GM19328 (cell line): ENCODE data around the gene UBAC1.
"Not testable (repeated sequence)": the region's sequence is repeated elsewhere in the genome, so short reads cannot be mapped to it uniquely, and the experiment has no call there.

Experiments used
- ATAC-seq: cut with Tn5 transposase; IDR thresholded peaks from one replicate; pipeline ENCODE4 v1.9.1; 2021; ENCODE audit warnings: mild to moderate bottlenecking, moderate library complexity; ENCODE audit not compliant: unreplicated experiment

The UBAC1 gene

DNA sequence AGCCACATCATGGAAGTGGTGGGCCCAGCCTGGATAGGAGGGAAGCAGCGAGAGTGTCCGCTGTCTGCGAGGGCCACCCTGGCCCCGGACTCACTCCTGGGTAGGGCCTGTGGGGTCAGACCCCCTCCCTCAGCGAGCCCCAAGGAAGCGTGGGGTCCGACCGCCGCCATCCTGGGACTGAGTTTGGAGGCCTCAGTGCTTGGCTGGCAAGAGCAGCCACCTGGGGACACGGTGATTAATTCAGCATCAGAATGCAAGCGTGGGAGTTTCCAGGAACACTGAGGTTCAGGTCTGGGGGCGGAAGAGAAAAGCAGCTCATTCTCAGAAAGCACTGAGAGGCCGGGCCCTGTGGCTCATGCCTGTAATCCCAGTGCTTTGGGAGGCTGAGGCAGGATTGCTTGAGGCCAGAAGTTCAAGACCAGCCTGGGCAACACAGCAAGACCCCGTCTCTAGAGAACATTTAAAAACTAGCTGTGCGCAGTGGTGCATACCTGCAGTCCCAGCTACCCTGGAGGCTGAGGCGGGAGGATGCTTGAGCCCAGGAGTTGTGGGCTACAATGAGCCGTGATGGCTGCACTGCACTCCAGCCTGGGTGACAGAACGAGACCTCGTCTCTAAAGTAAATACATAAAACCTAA lies 35.6 kb downstream of the UBAC1 start:
- no peak for ATAC-seq

DNA sequence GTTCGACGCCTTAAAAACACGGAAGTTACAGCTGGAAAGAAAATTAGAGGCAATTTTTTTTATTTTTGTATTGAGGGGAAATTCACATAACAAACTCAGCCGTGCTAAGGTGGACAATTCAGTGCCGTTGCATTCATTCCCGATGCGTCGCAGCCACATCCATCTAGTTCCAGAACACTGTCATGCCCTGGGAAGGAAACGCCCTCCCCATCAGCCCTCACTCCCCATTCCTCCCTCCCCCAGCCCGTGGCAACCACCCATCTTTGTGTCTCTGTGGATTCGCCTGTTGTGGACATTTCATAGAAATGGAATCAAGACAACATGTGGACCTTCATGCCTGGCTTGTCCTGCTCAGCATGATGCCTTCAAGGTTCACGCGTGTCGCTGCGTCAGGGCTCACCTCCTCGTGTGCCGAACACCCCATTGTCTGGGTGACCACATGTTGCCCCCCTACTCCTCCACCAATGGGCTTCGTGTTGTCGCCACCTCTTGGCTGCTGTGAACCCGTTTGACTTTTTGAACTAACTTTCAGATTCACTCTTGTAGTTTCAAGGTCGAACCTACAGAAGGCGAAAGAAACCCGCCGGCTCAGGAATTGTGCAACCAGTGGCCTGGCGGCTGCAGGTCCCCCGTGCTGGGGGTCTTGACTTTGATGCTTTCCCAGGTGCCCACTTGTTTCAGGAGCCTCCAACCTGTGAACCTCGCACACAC lies 36.4 kb downstream of the UBAC1 start:
- no peak for ATAC-seq

DNA sequence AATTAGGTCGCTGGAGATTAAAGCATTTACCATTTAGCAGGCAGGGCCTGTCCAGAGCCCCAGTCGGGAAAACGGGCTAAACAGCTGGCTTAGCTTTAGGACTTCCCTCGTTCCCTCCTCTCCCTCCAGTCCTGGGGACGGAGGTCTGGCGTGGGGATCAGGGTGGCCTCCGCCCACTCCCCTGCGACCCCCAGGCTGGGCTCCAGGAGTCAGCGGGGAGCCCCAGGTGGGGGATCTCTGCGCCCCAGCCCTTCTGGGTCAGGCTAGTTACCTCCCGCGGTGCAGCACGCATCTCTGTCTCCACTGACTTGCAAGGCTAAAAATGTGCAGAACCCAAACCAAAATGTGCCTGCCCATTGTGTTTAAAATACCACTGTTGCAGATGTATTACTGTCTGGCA lies 37.7 kb downstream of the UBAC1 start:
- ATAC-seq = no peak

DNA sequence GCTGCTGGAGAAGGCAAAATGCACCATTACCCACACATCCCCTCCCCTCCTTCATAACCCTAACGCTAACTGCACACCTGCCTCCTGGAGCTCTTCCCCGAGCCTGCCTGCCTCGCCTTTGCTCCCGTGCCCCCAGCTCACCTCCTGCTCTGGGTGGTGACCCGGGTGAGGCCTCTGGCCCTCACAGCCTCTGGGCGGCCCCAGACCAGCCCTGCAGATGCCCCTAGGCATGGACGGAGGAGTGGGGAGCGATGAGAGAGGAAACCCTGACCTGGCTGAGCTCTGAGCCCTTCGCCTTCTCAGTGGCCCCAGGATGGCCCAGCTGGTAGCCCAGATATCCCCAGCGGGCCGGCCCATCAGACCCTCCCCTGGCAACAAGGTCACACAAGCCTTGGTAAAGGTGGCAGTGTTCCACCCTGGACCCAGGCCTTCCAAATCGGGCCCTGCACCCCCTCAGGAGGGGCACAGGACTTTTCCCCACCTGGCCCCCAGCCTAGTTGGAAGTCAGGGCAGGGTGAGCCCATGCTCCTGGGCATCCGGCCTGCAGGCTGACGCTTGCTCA lies 39.3 kb downstream of the UBAC1 start:
- ATAC-seq = no peak

DNA sequence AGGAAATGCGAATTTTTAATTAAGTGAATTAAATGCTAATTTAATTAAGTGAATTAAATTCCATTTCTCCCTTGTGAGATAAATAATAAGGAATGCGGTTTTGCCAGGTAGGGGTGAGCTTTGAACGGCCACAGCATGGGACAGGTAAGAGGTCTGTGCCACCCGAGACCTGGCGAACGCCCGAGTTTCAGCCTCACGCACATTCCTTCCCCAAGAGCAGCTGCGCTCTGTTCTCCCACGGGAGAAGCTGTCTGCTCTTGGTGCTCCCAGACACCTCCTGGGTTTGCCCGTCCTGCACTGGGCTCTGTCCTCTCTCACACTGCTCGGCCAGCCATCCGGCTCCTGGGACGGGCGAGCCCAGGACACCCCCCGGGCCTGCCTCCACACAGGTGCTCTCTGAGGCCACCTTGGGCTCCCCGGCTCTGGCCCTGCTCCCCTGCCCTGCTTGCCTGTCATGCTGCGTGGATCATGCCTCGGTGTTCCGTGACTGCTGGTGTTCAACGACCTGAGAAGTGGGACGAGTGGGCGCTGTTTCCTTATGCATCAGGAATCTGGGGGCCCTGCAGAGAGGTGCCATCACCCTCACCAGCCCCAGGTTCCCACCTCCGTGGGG lies 40.1 kb downstream of the UBAC1 start:
- ATAC-seq = no peak

DNA sequence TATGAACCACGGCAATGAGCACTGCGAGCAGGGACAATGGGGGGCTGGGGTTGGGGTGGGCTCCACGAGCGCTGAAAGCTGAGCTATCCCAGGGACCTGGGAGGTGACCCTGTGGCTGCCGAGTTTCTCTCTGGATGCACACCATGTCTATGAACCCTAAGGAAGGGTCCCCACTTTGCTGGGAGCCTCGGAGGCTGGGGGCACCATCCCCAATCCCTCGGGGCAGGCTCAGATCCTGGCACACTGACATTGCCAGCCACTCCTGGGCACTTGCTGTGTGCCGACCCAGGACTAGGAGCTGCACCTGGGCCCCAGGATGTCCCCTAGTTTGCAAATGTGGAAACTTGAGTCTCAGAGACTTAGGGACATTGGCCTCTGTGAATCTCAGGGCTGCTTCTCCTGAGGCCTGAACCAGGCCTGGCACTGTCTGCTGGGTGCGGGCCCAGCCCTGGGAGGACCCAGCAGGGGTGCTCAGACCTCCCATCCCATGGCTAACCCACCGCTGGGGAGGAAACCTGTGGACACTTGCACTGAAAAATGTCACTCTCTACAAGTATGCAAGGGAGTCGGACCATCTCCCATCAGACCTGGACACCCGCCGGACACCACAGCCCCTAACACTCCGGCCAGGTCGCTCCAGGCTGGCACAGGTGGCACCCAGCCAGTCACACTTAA lies 40.8 kb downstream of the UBAC1 start:
- ATAC-seq = no peak

DNA sequence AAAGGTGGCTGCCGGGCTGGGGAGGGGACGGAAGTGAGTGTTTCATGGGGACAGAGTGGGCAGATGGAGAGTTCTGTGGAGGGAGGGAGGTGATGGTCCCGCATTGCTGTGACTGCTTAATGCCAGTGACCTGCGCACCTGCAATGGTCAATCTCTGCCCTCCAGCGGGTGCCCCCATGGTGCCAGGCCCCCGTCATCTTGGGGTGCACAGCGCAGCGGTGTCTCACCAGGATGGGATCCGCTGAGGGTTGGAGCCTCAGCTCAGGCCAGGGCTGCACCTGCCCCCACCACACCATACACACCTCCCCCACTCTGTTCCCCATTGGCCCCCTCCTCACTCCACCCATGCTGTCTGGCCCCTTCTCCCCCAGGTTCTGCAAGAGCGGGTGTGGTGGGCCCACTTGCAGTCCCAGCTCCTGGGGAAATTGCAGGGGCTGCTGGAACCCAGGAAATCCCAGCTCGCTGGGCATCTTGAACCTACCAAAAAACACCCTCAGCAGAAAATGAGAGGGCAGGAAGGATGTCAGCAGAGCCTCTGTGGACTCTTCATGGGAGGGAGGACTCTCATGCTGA lies 41.8 kb downstream of the UBAC1 start:
- no peak for ATAC-seq

DNA sequence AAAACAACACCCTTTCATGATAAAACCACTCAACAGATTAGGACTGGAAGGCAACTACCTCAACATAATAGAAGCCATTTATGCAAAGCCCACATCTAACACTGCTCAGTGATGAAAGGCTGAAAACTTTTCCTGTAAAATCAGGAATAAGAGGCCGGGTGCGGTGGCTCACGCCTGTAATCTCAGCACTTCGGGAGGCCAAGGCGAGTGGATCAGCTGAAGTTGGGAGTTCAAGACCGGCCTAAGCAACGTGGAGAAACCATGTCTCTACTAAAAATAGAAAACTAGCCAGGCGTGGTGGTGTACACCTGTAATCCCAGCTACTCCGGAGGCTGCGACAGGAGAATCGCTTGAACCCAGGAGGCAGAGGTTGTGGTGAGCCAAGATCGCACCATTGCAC lies 44.9 kb downstream of the UBAC1 start:
- not testable (repeated sequence) for ATAC-seq

DNA sequence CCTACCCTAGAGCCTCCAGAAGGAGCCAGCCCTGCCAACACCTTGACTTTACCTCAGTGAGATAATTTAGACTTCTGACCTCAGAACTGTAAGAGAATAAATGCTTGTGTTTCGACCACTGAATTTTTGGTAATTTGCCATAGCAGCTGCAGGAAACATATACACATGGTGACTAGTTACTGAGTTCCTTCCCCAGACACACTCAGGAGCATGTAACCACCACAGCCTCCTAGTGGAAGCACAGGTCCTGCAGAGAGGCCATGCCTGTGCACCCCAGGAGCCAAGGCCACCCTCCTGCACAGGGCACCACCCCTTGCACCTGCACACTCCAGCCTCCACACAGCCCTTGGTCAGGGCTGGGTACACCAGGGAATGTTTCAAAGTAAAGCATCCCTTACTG lies 46.3 kb downstream of the UBAC1 start:
- ATAC-seq = no peak

DNA sequence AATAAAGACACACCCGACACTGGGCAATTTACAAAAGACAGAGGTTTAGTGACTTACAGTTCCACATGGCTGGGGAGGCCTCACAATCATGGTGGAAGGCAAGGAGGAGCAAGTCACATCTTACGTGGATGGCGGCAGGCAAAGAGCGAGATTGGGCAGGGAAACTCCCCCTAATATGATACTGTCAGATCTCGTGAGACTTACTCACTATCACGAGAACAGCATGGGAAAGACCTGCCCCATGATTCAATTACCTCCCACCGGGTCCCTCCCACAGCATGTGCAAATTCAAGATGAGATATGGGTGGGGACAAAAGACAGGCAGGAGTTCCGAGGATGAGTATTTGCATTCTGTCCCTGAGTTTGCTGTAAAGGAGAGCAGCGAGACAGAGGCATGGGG lies 49.9 kb downstream of the UBAC1 start:
- ATAC-seq = not testable (repeated sequence)

DNA sequence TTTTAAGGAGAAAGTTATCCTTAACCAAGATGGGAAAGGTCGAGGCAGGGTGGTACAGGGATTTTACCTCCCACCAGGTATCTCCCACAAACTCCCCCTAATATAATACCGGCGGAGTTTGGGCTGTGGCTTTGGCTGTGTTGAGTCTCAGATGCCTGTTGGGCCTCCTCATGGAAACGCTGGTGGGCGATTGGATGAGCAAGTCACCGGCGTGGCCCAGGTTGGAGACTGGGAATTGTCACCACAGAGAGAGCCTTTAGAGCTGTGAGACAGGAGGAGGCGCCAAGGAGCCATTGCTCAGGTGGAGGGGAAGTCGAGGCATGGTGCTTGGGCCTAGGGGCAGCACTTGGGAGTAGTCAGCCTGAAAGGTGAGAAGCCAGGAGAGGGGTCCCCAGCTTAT lies 50.4 kb downstream of the UBAC1 start:
- no peak for ATAC-seq

DNA sequence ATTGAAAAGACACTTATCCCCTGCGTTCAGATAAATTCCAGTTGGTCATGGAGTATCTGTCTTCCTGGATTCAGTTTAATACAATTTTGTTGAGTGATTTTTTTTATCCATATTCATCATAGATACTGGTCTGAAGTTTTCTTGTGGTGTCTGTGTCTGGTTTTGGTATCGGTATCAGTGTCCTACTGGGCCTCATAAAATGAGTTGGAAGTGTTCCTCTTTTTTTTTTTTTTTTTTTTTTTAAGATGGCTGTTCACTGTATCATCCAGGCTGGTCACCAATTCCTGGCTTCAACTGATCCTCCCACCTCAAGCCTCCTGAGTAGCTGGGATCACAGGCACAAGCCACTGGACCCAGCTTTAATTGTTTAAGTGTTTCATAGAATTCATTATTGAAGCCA lies 51.0 kb downstream of the UBAC1 start:
- no peak for ATAC-seq

DNA sequence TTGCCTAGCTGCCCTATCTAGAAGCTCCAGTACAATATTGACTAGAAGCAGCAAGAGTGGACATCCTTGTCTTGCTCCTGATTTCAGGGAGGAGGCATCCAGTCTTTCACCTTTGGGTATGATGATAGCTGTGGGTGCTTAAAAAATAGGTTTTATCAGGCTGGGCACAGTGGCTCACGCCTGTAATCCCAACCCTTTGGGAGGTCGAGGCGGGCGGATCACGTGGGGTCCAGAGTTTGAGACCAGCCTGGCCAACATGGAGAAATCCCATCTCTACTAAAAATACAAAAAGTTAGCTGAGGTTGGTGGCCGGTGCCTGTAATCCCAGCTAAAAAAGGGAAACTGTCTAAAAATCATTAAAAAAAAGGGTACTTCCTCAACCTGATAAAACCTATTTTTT lies 51.8 kb downstream of the UBAC1 start:
- no peak for ATAC-seq

DNA sequence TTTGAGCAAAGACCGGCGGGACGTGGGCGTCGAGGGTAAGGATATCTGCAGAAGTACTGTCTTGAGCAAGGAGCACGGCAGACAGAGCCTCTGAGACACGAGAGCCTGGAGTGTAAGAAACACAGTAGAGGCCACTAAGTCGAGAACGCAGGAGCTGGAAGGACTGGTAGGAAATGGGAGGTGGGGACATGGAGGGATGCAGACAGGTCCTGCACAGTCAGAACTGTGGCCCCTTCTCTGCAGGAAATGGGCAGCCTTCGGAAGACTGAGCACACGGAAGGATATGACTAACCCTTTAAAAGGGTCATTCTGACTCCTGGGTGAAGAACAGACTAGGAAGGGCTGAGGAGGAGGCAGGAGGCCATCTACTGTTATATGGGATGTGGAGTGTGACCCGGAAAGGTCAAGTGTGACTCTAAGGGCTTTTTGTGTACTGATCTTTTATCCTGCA lies 52.4 kb downstream of the UBAC1 start:
- ATAC-seq = no peak

DNA sequence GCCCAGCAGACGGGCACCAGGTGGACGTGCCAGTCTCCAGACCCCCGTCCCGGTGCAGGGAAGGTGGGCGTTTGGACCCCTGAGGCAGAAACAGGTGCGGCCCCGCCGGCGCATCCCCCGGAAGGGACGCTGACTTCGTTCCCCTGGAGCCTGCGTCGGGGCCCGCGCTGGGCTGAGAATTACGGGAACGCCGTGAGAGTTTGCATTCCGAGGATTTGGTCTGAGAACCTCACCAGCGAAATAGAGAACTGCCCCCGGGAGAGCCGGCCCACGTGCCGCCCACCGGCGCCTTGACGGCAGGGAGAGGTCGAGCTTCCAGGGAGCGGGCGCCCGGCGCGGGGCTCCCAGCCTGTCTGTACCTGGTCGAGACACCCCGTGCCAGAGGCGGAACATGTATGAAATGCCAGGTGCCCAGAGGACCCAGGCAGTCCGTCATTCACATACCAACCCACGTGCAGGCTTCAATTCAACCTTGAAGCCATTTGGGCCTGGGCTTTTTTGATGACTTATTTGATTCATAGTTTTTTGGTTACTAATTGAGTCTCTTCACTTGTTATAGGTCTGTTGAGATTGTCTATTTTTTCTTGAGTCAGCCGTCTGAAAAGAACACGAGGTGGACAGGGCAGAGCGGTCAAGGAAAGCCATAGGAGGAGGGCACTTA lies 53.0 kb downstream of the UBAC1 start:
- ATAC-seq = peak; percentile 9

DNA sequence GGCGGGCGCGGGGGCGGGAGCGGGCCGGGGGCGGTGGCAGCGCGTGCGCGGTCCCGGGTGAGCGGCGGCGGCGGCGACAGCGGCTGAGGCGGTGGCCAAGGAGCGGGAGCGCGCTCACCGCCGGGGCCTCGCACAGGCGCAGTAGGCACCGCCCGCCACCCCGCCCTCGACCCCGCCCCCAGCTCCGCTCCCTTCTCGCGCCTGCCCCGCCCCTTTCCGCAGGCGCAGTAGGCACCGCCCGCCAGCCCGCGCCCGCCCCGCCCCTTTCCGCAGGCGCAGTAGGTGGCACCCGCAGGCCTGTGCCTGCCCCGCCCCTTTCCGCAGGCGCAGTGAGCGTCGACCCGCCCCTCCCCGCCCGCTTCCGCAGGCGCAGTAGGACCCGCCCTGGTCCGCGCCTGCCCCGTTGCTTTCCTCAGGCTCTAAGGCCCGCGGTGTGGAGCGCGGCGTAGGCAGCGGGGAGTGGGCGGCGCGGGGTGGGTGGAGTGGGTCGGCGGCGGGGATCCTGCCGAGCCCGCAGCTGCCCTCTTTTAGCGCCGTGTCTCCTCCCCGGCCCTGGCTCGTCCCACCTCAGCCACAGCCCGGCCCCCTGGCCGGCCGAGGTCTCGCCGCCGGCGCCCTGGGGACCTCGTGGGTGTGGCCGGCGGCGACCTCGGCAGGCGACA lies 53.6 kb downstream of the UBAC1 start, which contains the start of gene CAMSAP1:
Gene CAMSAP1 (minus strand): TSS at position 116 of the 662 bp plus-strand sequence. CDS start 387 bp downstream, outside the sequence.
- ATAC-seq = peak; percentile 71

DNA sequence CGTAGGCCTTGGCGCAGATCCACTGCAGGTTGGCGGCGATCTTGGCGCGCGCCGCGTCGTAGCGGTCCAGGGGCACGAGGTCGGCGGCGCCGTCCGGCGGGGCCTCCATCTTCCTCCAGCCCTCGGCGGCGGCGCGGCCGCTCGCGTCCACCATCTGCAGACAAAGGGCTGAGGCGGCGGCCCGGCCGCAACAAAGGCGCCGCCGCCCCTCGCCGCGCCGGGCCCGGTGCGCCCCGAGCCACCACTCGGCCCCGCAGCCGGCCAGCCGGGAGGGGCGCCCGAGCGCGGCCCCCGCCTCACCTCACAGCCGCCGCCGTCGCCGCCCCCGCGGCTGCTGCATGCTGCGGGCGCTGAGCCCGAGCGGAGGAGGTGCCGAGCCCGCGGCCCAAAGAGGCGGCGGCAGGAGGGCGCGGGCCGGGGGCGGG lies 54.2 kb downstream of the UBAC1 start:
- peak; percentile 16 for ATAC-seq

DNA sequence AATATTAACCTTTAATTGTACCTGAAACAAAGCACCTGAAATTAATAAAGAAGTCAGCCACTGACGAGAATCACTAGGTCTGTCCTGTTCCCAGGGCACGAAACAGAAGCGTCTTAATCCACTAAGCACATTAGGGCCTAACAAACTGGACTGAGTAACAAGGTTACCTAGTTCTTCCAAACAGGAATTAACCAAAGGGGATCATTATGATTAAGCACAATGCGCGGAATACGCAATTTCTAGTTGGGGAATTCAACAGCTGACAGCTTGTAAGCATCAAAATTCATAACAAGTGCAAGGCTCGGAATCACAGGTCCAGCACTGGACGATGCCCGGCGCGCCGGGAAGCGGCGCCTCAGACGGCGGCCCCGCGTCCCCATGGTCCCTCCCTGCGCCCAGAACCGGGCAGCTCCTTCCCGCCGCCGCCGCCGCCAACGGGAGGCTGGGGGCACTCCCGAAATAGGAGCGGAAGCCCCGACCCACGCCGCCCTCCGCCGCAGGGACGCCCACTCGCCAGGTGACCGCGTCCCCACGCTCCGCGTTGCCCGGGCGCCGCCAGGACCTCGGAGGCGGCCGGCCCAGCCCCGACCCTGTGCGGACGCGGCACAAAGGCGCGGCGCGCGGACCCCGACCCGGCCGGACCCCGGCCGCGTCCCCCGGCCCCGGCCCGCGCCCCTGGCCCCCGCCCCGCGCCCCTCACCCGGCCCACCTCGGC lies 54.7 kb downstream of the UBAC1 start:
- ATAC-seq = no peak
